GM23338 (cell line): Measurements from ENCODE around the gene DNAH8. TPM values are rescaled to one million over a fixed set of nuclear protein-coding genes. Genes with fewer than 3 reads are reported as not detected.

Experiments
- ATAC-seq: fragments of 200-7000 bp; cut with Tn5 transposase; 3 replicates; pipeline ENCODE4 v1.9.1; 2020
- DNase-seq: peaks from one replicate; pipeline ENCODE4 v3.0.0-alpha.2; 2015; ENCODE audit warnings: low spot score
- H2AFZ ChIP-seq: fragments of 200-600 bp; sonication (generic); 2 replicates; pipeline ENCODE4 v1.8.0; 2016; ENCODE audit warnings: antibody characterized with exemption, mild to moderate bottlenecking, moderate library complexity
- H3F3A ChIP-seq: fragments of 200-600 bp; sonication (generic); replicated peaks from 2 replicates; pipeline ENCODE4 v1.8.0; 2017; ENCODE audit warnings: antibody characterized with exemption, mixed run types, low read depth
- H3K27ac ChIP-seq: fragments of 200-600 bp; sonication (generic); 2 replicates; pipeline ENCODE4 v1.6.1; 2016; ENCODE audit warnings: low read depth
- H3K27me3 ChIP-seq: fragments of 200-600 bp; sonication (generic); 2 replicates; pipeline ENCODE4 v1.8.0; 2016; ENCODE audit warnings: mild to moderate bottlenecking, mixed run types, moderate library complexity; ENCODE audit not compliant: insufficient read depth
- H3K36me3 ChIP-seq: fragments of 200-600 bp; sonication (generic); 2 replicates; pipeline ENCODE4 v1.8.0; 2016; ENCODE audit warnings: mild to moderate bottlenecking; ENCODE audit not compliant: insufficient read depth
- H3K4me1 ChIP-seq: fragments of 200-600 bp; sonication (generic); 2 replicates; pipeline ENCODE4 v1.8.0; 2016; ENCODE audit warnings: mild to moderate bottlenecking, moderate library complexity; ENCODE audit not compliant: insufficient read depth
- H3K4me2 ChIP-seq: fragments of 200-600 bp; sonication (generic); 2 replicates; pipeline ENCODE4 v1.7.1; 2017; ENCODE audit warnings: mixed run types
- H3K4me3 ChIP-seq: fragments of 200-600 bp; sonication (generic); 2 replicates; pipeline ENCODE4 v1.6.1; 2016; ENCODE audit warnings: mixed run types
- H3K79me2 ChIP-seq: fragments of 200-600 bp; sonication (generic); replicated peaks from 2 replicates; pipeline ENCODE4 v1.8.0; 2017; ENCODE audit warnings: mild to moderate bottlenecking; ENCODE audit not compliant: insufficient read depth
- H3K9me2 ChIP-seq: fragments of 200-600 bp; sonication (generic); 2 replicates; pipeline ENCODE4 v1.8.0; 2017; ENCODE audit not compliant: insufficient read depth
- H4K20me1 ChIP-seq: fragments of 200-600 bp; sonication (generic); replicated peaks from 2 replicates; pipeline ENCODE4 v1.8.0; 2017; ENCODE audit warnings: mild to moderate bottlenecking; ENCODE audit not compliant: insufficient read depth
- H3K27ac Mint-ChIP-seq: 2 replicates; pipeline ENCODE4 v1.8.0; 2020; ENCODE audit warnings: inconsistent platforms, mild to moderate bottlenecking, moderate library complexity, mixed read lengths
- H3K27me3 Mint-ChIP-seq: 3 replicates; pipeline ENCODE4 v1.8.0; 2022; ENCODE audit warnings: low read depth, mild to moderate bottlenecking, moderate library complexity, mixed read lengths, inconsistent platforms; ENCODE audit not compliant: insufficient read depth, poor library complexity
- H3K36me3 Mint-ChIP-seq: 3 replicates; pipeline ENCODE4 v1.8.0; 2021; ENCODE audit warnings: low read depth, mild to moderate bottlenecking, inconsistent platforms, moderate library complexity, mixed read lengths
- H3K4me1 Mint-ChIP-seq: 3 replicates; pipeline ENCODE4 v1.8.0; 2020; ENCODE audit warnings: mild to moderate bottlenecking, inconsistent platforms, mixed read lengths
- H3K4me3 Mint-ChIP-seq: 3 replicates; pipeline ENCODE4 v1.8.0; 2021; ENCODE audit warnings: moderate library complexity, mild to moderate bottlenecking, inconsistent platforms, mixed read lengths
- H3K9me3 Mint-ChIP-seq: 3 replicates; pipeline ENCODE4 v1.8.0; 2020; ENCODE audit warnings: moderate library complexity, mild to moderate bottlenecking, inconsistent platforms, mixed read lengths
- EZH2 ChIP-seq: fragments of 200-600 bp; sonication (generic); IDR thresholded peaks from one replicate; pipeline ENCODE4 v1.8.0; 2017; ENCODE audit warnings: antibody characterized with exemption, mild to moderate bottlenecking, low read depth; ENCODE audit not compliant: unreplicated experiment
- EZH2phosphoT487 ChIP-seq: fragments of 200-600 bp; sonication (generic); IDR thresholded peaks from one replicate; pipeline ENCODE4 v1.8.1; 2018; ENCODE audit warnings: antibody characterized with exemption; ENCODE audit not compliant: unreplicated experiment
- NANOG ChIP-seq: IDR thresholded peaks from 2 replicates; pipeline ENCODE4 v1.6.1; 2016; ENCODE audit warnings: antibody characterized with exemption, borderline replicate concordance
- STAT1 ChIP-seq: IDR thresholded peaks from one replicate; pipeline ENCODE4 v1.6.1; 2016; ENCODE audit warnings: antibody characterized with exemption; ENCODE audit not compliant: unreplicated experiment
- ZNF114 ChIP-seq: fragments of 250-450 bp; sonication (Bioruptor Pico); IDR thresholded peaks from 2 replicates; pipeline ENCODE4 v1.5.0; 2020; ENCODE audit warnings: mild to moderate bottlenecking, moderate library complexity
- ZNF331 ChIP-seq: fragments of 250-450 bp; sonication (Bioruptor Pico); IDR thresholded peaks from 2 replicates; pipeline ENCODE4 v1.5.0; 2020; ENCODE audit warnings: low read depth, mild to moderate bottlenecking, moderate library complexity
- ZNF462 ChIP-seq: fragments of 250-450 bp; sonication (Bioruptor Pico); IDR thresholded peaks from 2 replicates; pipeline ENCODE4 v1.5.0; 2020; ENCODE audit warnings: mild to moderate bottlenecking, moderate library complexity
- polyA plus RNA-seq: library from polyadenylated mRNA; unstranded; fragments of >200 nt; fragmentation: Nextera tagmentation; extraction: Ambion mirVana; gene quantifications from 2 replicates; pipeline ENCODE4 v1.2.1, GENCODE V29; 2016
- total RNA-seq: library from RNA; depleted of rRNA; stranded (reverse); fragments of >200 nt; shearing (Covaris generic); gene quantifications from 2 replicates; pipeline ENCODE4 v1.2.3, GENCODE V29; 2014

DNAH8 gene
- total and polyA plus RNA-seq, 2 experiments from 2014 or later = 0.02 TPM; not detected in 1

- TF ChIP-seq ZNF462 (CRISPR knock-in tag) (no peak), NANOG (no peak), ZNF331 (CRISPR knock-in tag) (no peak), STAT1 (no peak)
These were observed 100.1 kb downstream of the DNAH8 start (continued) for GRCh38 chr6:38815250-38815649.

- Histone ChIP-seq H3K4me3 (no peak overlapping the region), H2AFZ (no peak overlapping the region; the same call in 1 of the 2 replicates), H3K4me2 (no peak overlapping the region), H3F3A (no peaks in the 10 kb centered on the region), H3K9me2 (no peaks in the 10 kb centered on the region), H4K20me1 (no peaks in the 10 kb centered on the region), H3K27me3 (no peaks in the 10 kb centered on the region), H3K4me1 (no peaks in the 10 kb centered on the region), H3K79me2 (no peaks in the 10 kb centered on the region), H3K27ac (no peak overlapping the region), H3K36me3 (no peaks in the 10 kb centered on the region)
- Mint-ChIP-seq H3K27me3 (no peaks in the 10 kb centered on the region), H3K4me1 (no peaks in the 10 kb centered on the region), H3K4me3 (no peak overlapping the region), H3K27ac (no peak overlapping the region), H3K36me3 (no peaks in the 10 kb centered on the region), H3K9me3 (no peaks in the 10 kb centered on the region; the same call in 2 of the 3 replicates)
- TF ChIP-seq EZH2 (no peak), EZH2phosphoT487 (no peak), ZNF114 (CRISPR knock-in tag) (no peak)
- DNase-seq = no peak
- no peak for ATAC-seq
These were observed 103.6 kb downstream of the DNAH8 start for GRCh38 chr6:38818691-38819090.
